CD14-positive monocyte (primary cell): Measurements from ENCODE around the gene SLC22A5. TPM values are rescaled to one million over a fixed set of nuclear protein-coding genes. Genes with fewer than 3 reads are reported as not detected.
A peak's percentile ranks its signal among the peaks of the same experiment; 100 is the strongest.

Experiments
- DNase-seq, 3 donors: peaks; one replicate each; pipeline ENCODE4 v3.0.0-alpha.2; 2011 to 2022
- H2AFZ ChIP-seq: 2 replicates; pipeline ENCODE4 v1.6.0; 2012; ENCODE audit warnings: mild to moderate bottlenecking, low read depth, low read length, inconsistent platforms; ENCODE audit not compliant: insufficient read depth, poor library complexity, severe bottlenecking
- H3K27ac ChIP-seq, 2 donors: 1 replicate in 1 of 2; 2 replicates in 1 of 2; pipeline ENCODE4 v1.5.1; 2012 to 2013; ENCODE audit warnings: low read length in 2 of 2, control low read depth in 1 of 2, inconsistent platforms in 1 of 2, low read depth in 1 of 2, mild to moderate bottlenecking in 1 of 2
- H3K27me3 ChIP-seq, 2 donors: one replicate each; pipeline versions ENCODE4 v1.6.0 to v1.6.1; 2011 to 2013; ENCODE audit warnings: low read length in 2 of 2; ENCODE audit not compliant: control insufficient read depth in 2 of 2, insufficient read depth in 2 of 2
- H3K36me3 ChIP-seq, 2 donors: replicated peaks in 1 of 2; 1 replicate in 1 of 2; 2 replicates in 1 of 2; pipeline versions ENCODE4 v1.5.1 to v1.6.1; 2012 to 2013; ENCODE audit warnings: low read length in 2 of 2, control low read depth in 1 of 2, inconsistent platforms in 1 of 2, mild to moderate bottlenecking in 1 of 2; ENCODE audit not compliant: insufficient read depth in 2 of 2, control insufficient read depth in 1 of 2
- H3K4me1 ChIP-seq, 2 donors: 1 replicate in 1 of 2; 2 replicates in 1 of 2; pipeline versions ENCODE4 v1.5.1 to v1.6.1; 2012 to 2013; ENCODE audit warnings: low read length in 2 of 2, control low read depth in 1 of 2, inconsistent platforms in 1 of 2, mild to moderate bottlenecking in 1 of 2, moderate library complexity in 1 of 2; ENCODE audit not compliant: insufficient read depth in 2 of 2, control insufficient read depth in 1 of 2
- H3K4me2 ChIP-seq: replicated peaks from 2 replicates; pipeline ENCODE3; 2012; ENCODE audit warnings: low read length, moderate library complexity, mild to moderate bottlenecking; ENCODE audit not compliant: poor library complexity, severe bottlenecking; ENCODE audit errors: extremely low read depth
- H3K4me3 ChIP-seq, 3 experiments: fragments of 200-600 bp in 1 of 3; sonication (generic) in 1 of 3; replicated peaks in 1 of 3; 1 replicate in 2 of 3; 2 replicates in 1 of 3; pipeline ENCODE4 v1.5.1; 2011 to 2013; ENCODE audit warnings: low read length in 3 of 3, mild to moderate bottlenecking in 3 of 3, control low read depth in 2 of 3, low read depth in 2 of 3, inconsistent platforms in 1 of 3, moderate library complexity in 1 of 3
- H3K79me2 ChIP-seq: 2 replicates; pipeline ENCODE4 v1.6.0; 2012; ENCODE audit warnings: mild to moderate bottlenecking, control low read depth, inconsistent platforms, low read length, moderate library complexity; ENCODE audit not compliant: insufficient read depth
- H3K9ac ChIP-seq: 2 replicates; pipeline ENCODE4 v1.6.0; 2017; ENCODE audit warnings: low read length, mild to moderate bottlenecking; ENCODE audit not compliant: insufficient read depth, poor library complexity, severe bottlenecking
- H3K9me3 ChIP-seq, 2 donors: replicated peaks in 1 of 2; 1 replicate in 1 of 2; 2 replicates in 1 of 2; pipeline versions ENCODE4 v1.5.1 to v1.6.1; 2012 to 2013; ENCODE audit warnings: low read length in 2 of 2, control low read depth in 1 of 2; ENCODE audit not compliant: control insufficient read depth in 1 of 2, insufficient read depth in 1 of 2
- H4K20me1 ChIP-seq: 2 replicates; pipeline ENCODE4 v1.6.0; 2012; ENCODE audit warnings: mild to moderate bottlenecking, low read length, control low read depth, moderate library complexity; ENCODE audit not compliant: insufficient read depth
- H3K27ac Mint-ChIP-seq, 7 donors: one replicate each; pipeline ENCODE4 v1.8.0; 2020; ENCODE audit warnings: mild to moderate bottlenecking in 7 of 7, mixed read lengths in 7 of 7, moderate library complexity in 6 of 7, inconsistent platforms in 2 of 7
- H3K27me3 Mint-ChIP-seq, 3 donors: one replicate each; pipeline ENCODE4 v1.8.0; 2021 to 2022; ENCODE audit warnings: low read depth in 3 of 3, mild to moderate bottlenecking in 3 of 3, mixed read lengths in 3 of 3, moderate library complexity in 3 of 3, inconsistent platforms in 1 of 3
- H3K36me3 Mint-ChIP-seq, 2 donors: one replicate each; pipeline ENCODE4 v1.8.0; 2020; ENCODE audit warnings: mixed read lengths in 2 of 2, inconsistent platforms in 1 of 2, mild to moderate bottlenecking in 1 of 2
- H3K4me1 Mint-ChIP-seq: one replicate; pipeline ENCODE4 v1.8.0; 2020; ENCODE audit warnings: mild to moderate bottlenecking, mixed read lengths
- H3K4me3 Mint-ChIP-seq, 2 donors: one replicate each; pipeline ENCODE4 v1.8.0; 2020; ENCODE audit warnings: mild to moderate bottlenecking in 2 of 2, mixed read lengths in 2 of 2, moderate library complexity in 1 of 2
- H3K9me3 Mint-ChIP-seq, 7 donors: one replicate each; pipeline ENCODE4 v1.8.0; 2020 to 2022; ENCODE audit warnings: mixed read lengths in 7 of 7, mild to moderate bottlenecking in 6 of 7, moderate library complexity in 6 of 7, inconsistent platforms in 2 of 7
- WGBS: methylation state at CpG from one replicate; pipeline ENCODE4 v1.1.5; 2013; ENCODE audit warnings: missing lambda C conversion rate; ENCODE audit not compliant: insufficient coverage; 5-methylcytosine and 5-hydroxymethylcytosine counted together
- intact Hi-C, 2 donors: fragments of 100-400 bp; cut with micrococcal nuclease; formaldehyde crosslinking; loops; one replicate each; pipeline versions ENCODE4 v1.15.0 to v1.15.1; 2023
- polyA plus RNA-seq, 3 donors: library from polyadenylated mRNA; depleted of rRNA in 1 of 3; unstranded in 2 of 3; stranded (reverse) in 1 of 3; fragments of 300-500 nt in 2 of 3; fragments of >200 nt in 1 of 3; fragmentation: Illumina TruSeq in 2 of 3; gene quantifications; 1 replicate in 2 of 3; 2 replicates in 1 of 3; pipeline ENCODE4 v1.2.3, GENCODE V29; 2012 to 2021
- TF ChIP-seq, protein P1 (sequence below): fragments of 200-600 bp; IDR thresholded peaks from one replicate; pipeline ENCODE4 v1.8.0; 2022; ENCODE audit warnings: antibody characterized with exemption, mild to moderate bottlenecking

SLC22A5 gene
- polyA plus RNA-seq, 3 donors, result 2.4 to 14.6 (median 3.5) TPM

GRCh38 chr5:132370181-132370970, 866 bp downstream of the SLC22A5 start:
- Mint-ChIP-seq H3K27me3 (peaks cover 0 to 1% (median 0%) of the 10 kb centered on the region in 3 donors), H3K27ac (peak overlapping the region in 4 of 7 donors; percentile 22 to 84 (median 76)), H3K4me3 (peak overlapping the region; percentile 81 to 90), H3K9me3 (no peaks in the 10 kb centered on the region), H3K36me3 (peaks cover 0 to 2% of the 10 kb centered on the region in 2 donors), H3K4me1 (peaks cover 32% of the 10 kb centered on the region)
- H3K4me3 ChIP-seq, result peak overlapping the region; percentile 48 to 79 (median 60)
- H3K9ac ChIP-seq, result peak overlapping the region; percentile 82
- H3K36me3 ChIP-seq, result no peaks in the 10 kb centered on the region
- H3K27ac ChIP-seq, result peak overlapping the region in 1 of 2 donors; percentile 71
- no peak for DNase-seq
- peak overlapping the region; percentile 82 for H3K4me2 ChIP-seq
- peaks cover 32 to 39% of the 10 kb centered on the region in 2 donors for H3K4me1 ChIP-seq
- TF ChIP-seq, protein P1, sequence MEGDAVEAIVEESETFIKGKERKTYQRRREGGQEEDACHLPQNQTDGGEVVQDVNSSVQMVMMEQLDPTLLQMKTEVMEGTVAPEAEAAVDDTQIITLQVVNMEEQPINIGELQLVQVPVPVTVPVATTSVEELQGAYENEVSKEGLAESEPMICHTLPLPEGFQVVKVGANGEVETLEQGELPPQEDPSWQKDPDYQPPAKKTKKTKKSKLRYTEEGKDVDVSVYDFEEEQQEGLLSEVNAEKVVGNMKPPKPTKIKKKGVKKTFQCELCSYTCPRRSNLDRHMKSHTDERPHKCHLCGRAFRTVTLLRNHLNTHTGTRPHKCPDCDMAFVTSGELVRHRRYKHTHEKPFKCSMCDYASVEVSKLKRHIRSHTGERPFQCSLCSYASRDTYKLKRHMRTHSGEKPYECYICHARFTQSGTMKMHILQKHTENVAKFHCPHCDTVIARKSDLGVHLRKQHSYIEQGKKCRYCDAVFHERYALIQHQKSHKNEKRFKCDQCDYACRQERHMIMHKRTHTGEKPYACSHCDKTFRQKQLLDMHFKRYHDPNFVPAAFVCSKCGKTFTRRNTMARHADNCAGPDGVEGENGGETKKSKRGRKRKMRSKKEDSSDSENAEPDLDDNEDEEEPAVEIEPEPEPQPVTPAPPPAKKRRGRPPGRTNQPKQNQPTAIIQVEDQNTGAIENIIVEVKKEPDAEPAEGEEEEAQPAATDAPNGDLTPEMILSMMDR, result no peak
- H3K27me3 ChIP-seq, result no peaks in the 10 kb centered on the region
- 10% methylated on average over 30 of the region's 34 CpGs for WGBS
- H3K79me2 ChIP-seq, result peaks cover 18% of the 10 kb centered on the region
- H2AFZ ChIP-seq, result peak overlapping the region; percentile 98
- H4K20me1 ChIP-seq, result no peaks in the 10 kb centered on the region
- H3K9me3 ChIP-seq, result no peaks in the 10 kb centered on the region
- intact Hi-C loops, result no loop called here

DNA sequence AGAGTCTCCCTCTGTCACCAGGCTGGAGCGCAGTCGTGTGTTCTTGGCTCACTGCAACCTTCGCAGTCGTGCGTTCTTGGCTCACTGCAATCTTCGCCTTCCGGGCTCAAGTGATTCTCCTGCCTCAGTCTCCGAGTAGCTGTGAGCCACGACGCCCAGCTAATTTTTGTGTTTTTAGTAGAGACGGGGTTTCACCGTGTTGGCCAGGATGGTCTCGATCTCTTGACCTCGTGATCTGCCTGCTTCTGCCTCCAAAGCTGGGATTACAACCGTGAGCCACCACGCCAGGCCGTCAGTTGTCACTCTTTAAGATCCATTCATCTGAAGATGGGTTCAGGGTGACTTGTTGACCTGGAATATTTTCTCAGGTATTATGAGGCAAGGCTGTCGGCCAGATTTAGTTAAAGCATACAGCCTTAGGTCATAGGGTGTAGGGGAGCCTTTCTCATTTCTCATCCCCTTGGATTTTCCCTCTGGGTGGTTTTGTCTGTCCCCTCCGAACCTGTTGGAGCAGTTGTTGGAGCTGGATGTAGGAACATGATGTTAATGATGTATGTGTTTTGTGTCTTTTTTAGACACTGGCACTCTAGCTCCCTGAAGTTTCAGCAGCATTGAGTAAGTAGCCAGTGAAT, 1.6 kb downstream of the SLC22A5 start:
- TF ChIP-seq, protein P1, result no peak
- Mint-ChIP-seq H3K27ac (peak overlapping the region in 3 of 7 donors; percentile 33 to 84 (median 79)), H3K36me3 (peaks cover 0 to 2% of the 10 kb centered on the region in 2 donors), H3K4me3 (peak overlapping the region; percentile 81 to 90), H3K4me1 (peaks cover 32% of the 10 kb centered on the region), H3K27me3 (peaks cover 0 to 1% (median 0%) of the 10 kb centered on the region in 3 donors), H3K9me3 (no peaks in the 10 kb centered on the region)
- Histone ChIP-seq H3K9ac (no peak overlapping the region), H3K4me1 (peaks cover 32 to 38% of the 10 kb centered on the region in 2 donors), H2AFZ (peak overlapping the region; percentile 98), H3K36me3 (no peaks in the 10 kb centered on the region), H3K4me2 (peak overlapping the region; percentile 82), H3K79me2 (peaks cover 18% of the 10 kb centered on the region), H3K4me3 (peak overlapping the region in 1 of 3 experiments; percentile 79), H3K9me3 (no peaks in the 10 kb centered on the region), H4K20me1 (no peaks in the 10 kb centered on the region), H3K27me3 (no peaks in the 10 kb centered on the region), H3K27ac (no peak overlapping the region)
- no peak for DNase-seq
- intact Hi-C loops, result no loop called here
- WGBS, result 94% methylated on average over 19 of the region's 19 CpGs
